NCI-H2196 treated with DMSO at 0.1 percent for 48 hours (cell line): ENCODE data around the gene CPNE2.

ENCODE experiments used
- DNase-seq: peaks from one replicate; lab custom pipeline; 2025; ENCODE audit not compliant: unreplicated experiment; lab: John Stamatoyannopoulos, UW

Gene CPNE2

GRCh38 chr16:57190136-57190535 lies 97.8 kb downstream of the CPNE2 start:
- no peak for DNase-seq

- DNase-seq: no peak
Observed at GRCh38 chr16:57191056-57191571, 98.7 kb downstream of the CPNE2 start.

GRCh38 chr16:57192146-57192545 lies 99.8 kb downstream of the CPNE2 start:
- no peak for DNase-seq

- no peak for DNase-seq
Observed at GRCh38 chr16:57192720-57193486, 100.5 kb downstream of the CPNE2 start.

GRCh38 chr16:57194512-57194911 lies 102.1 kb downstream of the CPNE2 start:
- no peak for DNase-seq

- DNase-seq: no peak
Observed at GRCh38 chr16:57196286-57196685, 103.9 kb downstream of the CPNE2 start.

- no peak for DNase-seq
Observed at GRCh38 chr16:57196753-57197152, 104.4 kb downstream of the CPNE2 start.
